H1 (cell line): ENCODE results near the gene ST6GALNAC4. TPM values are rescaled to one million over a fixed set of nuclear protein-coding genes. Genes with fewer than 3 reads are reported as not detected.

Experiments
- CTCF ChIA-PET: fragments of 300-600 bp; sonication (Branson Sonifier 250); formaldehyde crosslinking; loops from one replicate; lab custom pipeline; 2021; ENCODE audit not compliant: partially characterized antibody; lab: Charles Lee
- POLR2A ChIA-PET: fragments of 300-600 bp; sonication (Branson Sonifier 250); formaldehyde crosslinking; loops from one replicate; lab custom pipeline; 2021; ENCODE audit warnings: inconsistent platforms; ENCODE audit not compliant: partially characterized antibody; lab: Charles Lee
- DNase-seq, 2 experiments: peaks; one replicate each; pipeline versions ENCODE4 v3.0.0 to v3.0.0-alpha.2; 2010 to 2022; ENCODE audit warnings: low spot score in 2 of 2, low read depth in 1 of 2, mixed read lengths in 1 of 2
- FAIRE-seq: peaks from 2 replicates; lab custom pipeline; 2011; peaks lifted over from hg19 to GRCh38; lab: Jason Lieb, UNC
- H2AFZ ChIP-seq: 2 replicates; pipeline ENCODE4 v1.8.1; 2012; ENCODE audit warnings: low read length, inconsistent platforms
- H2AK5ac ChIP-seq: 2 replicates; pipeline ENCODE4 v1.6.1; 2013; ENCODE audit warnings: low read depth, low read length
- H2BK120ac ChIP-seq: replicated peaks from 2 replicates; pipeline ENCODE3; 2013; ENCODE audit warnings: low read depth, low read length, inconsistent platforms
- H2BK12ac ChIP-seq: 2 replicates; pipeline ENCODE4 v1.6.1; 2013; ENCODE audit warnings: low read depth, low read length
- H2BK15ac ChIP-seq: 2 replicates; pipeline ENCODE4 v1.6.1; 2013; ENCODE audit warnings: low read length
- H2BK20ac ChIP-seq: 2 replicates; pipeline ENCODE4 v1.6.1; 2013; ENCODE audit warnings: low read length
- H2BK5ac ChIP-seq: 2 replicates; pipeline ENCODE4 v1.6.1; 2013; ENCODE audit warnings: low read depth, low read length
- H3K14ac ChIP-seq: 2 replicates; pipeline ENCODE4 v1.6.1; 2013; ENCODE audit warnings: inconsistent platforms; ENCODE audit not compliant: insufficient read length
- H3K18ac ChIP-seq: 2 replicates; pipeline ENCODE4 v1.6.1; 2013; ENCODE audit warnings: low read length; ENCODE audit errors: extremely low read depth
- H3K23ac ChIP-seq: 2 replicates; pipeline ENCODE4 v1.6.1; 2013; ENCODE audit warnings: inconsistent platforms; ENCODE audit not compliant: insufficient read length
- H3K23me2 ChIP-seq: 2 replicates; pipeline ENCODE4 v1.6.1; 2013; ENCODE audit warnings: low read depth, low read length
- H3K27ac ChIP-seq: 2 replicates; pipeline ENCODE4 v1.6.1; 2011; ENCODE audit warnings: low read depth, low read length, inconsistent platforms
- H3K27me3 ChIP-seq, 4 experiments: replicated peaks in 1 of 4; 1 replicate in 1 of 4; 2 replicates in 3 of 4; pipeline versions ENCODE4 v1.6.1 to v1.8.1; 2011 to 2013; ENCODE audit warnings: low read length in 3 of 4, mild to moderate bottlenecking in 3 of 4, inconsistent platforms in 2 of 4, mixed read lengths in 2 of 4, moderate library complexity in 1 of 4; ENCODE audit not compliant: control insufficient read depth in 3 of 4, insufficient read depth in 3 of 4; ENCODE audit errors: extremely low read depth in 1 of 4
- H3K36me3 ChIP-seq, 4 experiments: 2 replicates each; pipeline versions ENCODE4 v1.6.1 to v1.8.1; 2011 to 2013; ENCODE audit warnings: mild to moderate bottlenecking in 4 of 4, low read length in 3 of 4, moderate library complexity in 2 of 4, control low read depth in 1 of 4, inconsistent platforms in 1 of 4; ENCODE audit not compliant: insufficient read depth in 4 of 4, control insufficient read depth in 2 of 4
- H3K4ac ChIP-seq: replicated peaks from 2 replicates; pipeline ENCODE3; 2013; ENCODE audit warnings: low read length, low read depth, mixed read lengths, inconsistent platforms; ENCODE audit not compliant: insufficient read length
- H3K4me1 ChIP-seq, 4 experiments: replicated peaks in 1 of 4; 1 replicate in 1 of 4; 2 replicates in 3 of 4; pipeline versions ENCODE4 v1.6.1 to v1.8.1; 2011 to 2013; ENCODE audit warnings: low read length in 3 of 4, inconsistent platforms in 2 of 4, mixed read lengths in 1 of 4; ENCODE audit not compliant: insufficient read depth in 4 of 4, control insufficient read depth in 3 of 4
- H3K4me2 ChIP-seq, 2 experiments: 2 replicates each; pipeline versions ENCODE4 v1.6.1 to v1.8.1; 2011 to 2013; ENCODE audit warnings: low read depth in 2 of 2, low read length in 2 of 2, control low read depth in 1 of 2, inconsistent platforms in 1 of 2, mild to moderate bottlenecking in 1 of 2; ENCODE audit not compliant: insufficient read depth in 1 of 2
- H3K4me3 ChIP-seq, 4 experiments: fragments of 200-600, 300-600 bp in 1 of 4; sonication (generic), shearing (Covaris generic), sonication (Bioruptor Twin) in 1 of 4; 2 replicates each; pipeline versions ENCODE4 v1.5.1 to v1.8.1; 2011 to 2016; ENCODE audit warnings: low read length in 4 of 4, low read depth in 3 of 4, control low read depth in 2 of 4, inconsistent platforms in 2 of 4, mild to moderate bottlenecking in 2 of 4, mixed read lengths in 1 of 4, moderate library complexity in 1 of 4; ENCODE audit not compliant: insufficient read depth in 2 of 4; ENCODE audit errors: extremely low read depth in 1 of 4
- H3K56ac ChIP-seq: replicated peaks from 2 replicates; pipeline ENCODE3; 2013; ENCODE audit warnings: low read depth, mild to moderate bottlenecking, mixed read lengths, low read length, inconsistent platforms; ENCODE audit not compliant: insufficient read length
- H3K79me1 ChIP-seq: 2 replicates; pipeline ENCODE4 v1.6.1; 2013; ENCODE audit warnings: low read depth, low read length, control low read depth
- H3K79me2 ChIP-seq, 2 experiments: 2 replicates each; pipeline versions ENCODE4 v1.6.1 to v1.8.1; 2012 to 2013; ENCODE audit warnings: low read length in 2 of 2, mild to moderate bottlenecking in 2 of 2, inconsistent platforms in 1 of 2; ENCODE audit not compliant: insufficient read depth in 2 of 2, control insufficient read depth in 1 of 2
- H3K9ac ChIP-seq, 4 experiments: replicated peaks in 1 of 4; 1 replicate in 1 of 4; 2 replicates in 3 of 4; pipeline versions ENCODE4 v1.6.1 to v1.8.1; 2011 to 2013; ENCODE audit warnings: low read depth in 3 of 4, low read length in 3 of 4, control low read depth in 2 of 4, mild to moderate bottlenecking in 2 of 4, moderate library complexity in 2 of 4, inconsistent platforms in 1 of 4; ENCODE audit errors: extremely low read depth in 1 of 4
- H3K9me3 ChIP-seq, 2 experiments: 2 replicates each; pipeline versions ENCODE4 v1.6.1 to v1.8.1; 2012 to 2013; ENCODE audit warnings: mild to moderate bottlenecking in 2 of 2, moderate library complexity in 2 of 2, control low read depth in 1 of 2, inconsistent platforms in 1 of 2, low read depth in 1 of 2, low read length in 1 of 2, mixed read lengths in 1 of 2; ENCODE audit not compliant: insufficient read depth in 2 of 2
- H4K20me1 ChIP-seq, 2 experiments: replicated peaks in 1 of 2; 2 replicates each; pipeline versions ENCODE3 to v1.8.1; 2011 to 2013; ENCODE audit warnings: inconsistent platforms in 2 of 2, low read length in 2 of 2, mild to moderate bottlenecking in 1 of 2; ENCODE audit not compliant: insufficient read depth in 2 of 2, control insufficient read depth in 1 of 2
- H4K5ac ChIP-seq: 2 replicates; pipeline ENCODE4 v1.6.1; 2013; ENCODE audit warnings: low read length, low read depth, mixed read lengths, inconsistent platforms; ENCODE audit not compliant: insufficient read length
- H4K8ac ChIP-seq: 2 replicates; pipeline ENCODE4 v1.8.0; 2013; ENCODE audit warnings: mild to moderate bottlenecking, moderate library complexity, low read length, inconsistent platforms; ENCODE audit not compliant: insufficient read depth; ENCODE audit errors: extremely low read depth
- H4K91ac ChIP-seq: replicated peaks from 2 replicates; pipeline ENCODE3; 2013; ENCODE audit warnings: low read length, mixed read lengths, inconsistent platforms; ENCODE audit not compliant: insufficient read length
- ATF3 ChIP-seq: IDR thresholded peaks from 2 replicates; pipeline ENCODE4 v1.6.1; 2011; ENCODE audit warnings: low read depth, mild to moderate bottlenecking, low read length; ENCODE audit not compliant: insufficient read depth
- GABPA ChIP-seq: IDR thresholded peaks from 2 replicates; pipeline ENCODE4 v1.6.1; 2011; ENCODE audit warnings: mild to moderate bottlenecking, low read length, moderate library complexity, borderline replicate concordance; ENCODE audit not compliant: insufficient read depth
- JUN ChIP-seq: IDR thresholded peaks from 2 replicates; pipeline ENCODE4 v1.6.1; 2011; ENCODE audit warnings: low read depth, mild to moderate bottlenecking, improper control_type of control experiment, low read length
- PHF8 ChIP-seq: fragments of 200-600 bp; sonication (generic); conservative IDR thresholded peaks from 2 replicates; pipeline ENCODE4 v1.7.1; 2012; ENCODE audit warnings: low read depth, mild to moderate bottlenecking, inconsistent platforms, low read length, moderate library complexity
- POLR2A ChIP-seq, 2 experiments: IDR thresholded peaks; 1 replicate in 1 of 2; 2 replicates in 1 of 2; pipeline ENCODE4 v1.6.1; 2011; ENCODE audit warnings: low read depth in 2 of 2, low read length in 2 of 2, mild to moderate bottlenecking in 2 of 2; ENCODE audit errors: control extremely low read depth in 1 of 2
- RBBP5 ChIP-seq: IDR thresholded peaks from 2 replicates; pipeline ENCODE4 v1.7.1; 2012; ENCODE audit warnings: low read depth, mild to moderate bottlenecking, inconsistent platforms, low read length, moderate library complexity, borderline replicate concordance
- RFX5 ChIP-seq: IDR thresholded peaks from 2 replicates; pipeline ENCODE4 v1.6.1; 2011; ENCODE audit warnings: low read depth, low read length, improper control_type of control experiment, borderline replicate concordance
- RNF2 ChIP-seq: fragments of 200-900, 300-1000 bp; sonication (generic); IDR thresholded peaks from 2 replicates; pipeline ENCODE4 v1.7.1; 2016; ENCODE audit warnings: borderline replicate concordance, low read depth, mild to moderate bottlenecking, antibody characterized with exemption, low read length; ENCODE audit not compliant: poor library complexity, severe bottlenecking; ENCODE audit errors: missing control alignments
- SIRT6 ChIP-seq: IDR thresholded peaks from one replicate; pipeline ENCODE4 v1.7.1; 2012; ENCODE audit warnings: low read length, inconsistent platforms
- SIX5 ChIP-seq: IDR thresholded peaks from 2 replicates; pipeline ENCODE4 v1.6.1; 2011; ENCODE audit warnings: mild to moderate bottlenecking, low read depth, low read length
- SP4 ChIP-seq: IDR thresholded peaks from 2 replicates; pipeline ENCODE4 v1.6.1; 2012; ENCODE audit warnings: low read length, inconsistent platforms
- TAF1 ChIP-seq: IDR thresholded peaks from 2 replicates; pipeline ENCODE4 v1.6.1; 2011; ENCODE audit warnings: mild to moderate bottlenecking, low read depth, low read length
- YY1 ChIP-seq: IDR thresholded peaks from 2 replicates; pipeline ENCODE4 v1.6.1; 2011; ENCODE audit warnings: low read depth, mild to moderate bottlenecking, low read length
- ZNF274 ChIP-seq: IDR thresholded peaks from 2 replicates; pipeline ENCODE4 v1.7.0; 2012; ENCODE audit warnings: low read length, borderline replicate concordance; ENCODE audit errors: extremely low read depth
- WGBS, 2 experiments: shearing (Covaris generic) in 1 of 2; methylation state at CpG; one replicate each; pipeline versions ENCODE4 v1.1.6 to v1.1.7; 2013 to 2015; ENCODE audit warnings: low lambda C conversion rate in 2 of 2, mixed read lengths in 2 of 2, inconsistent platforms in 1 of 2, low coverage in 1 of 2, missing lambda C conversion rate in 1 of 2; ENCODE audit not compliant: insufficient replicate concordance in 2 of 2, insufficient coverage in 1 of 2, insufficient read length in 1 of 2; ENCODE audit errors: extremely low coverage in 1 of 2, missing lambda C conversion rate in 1 of 2; 5-methylcytosine and 5-hydroxymethylcytosine counted together
- polyA plus RNA-seq, 7 experiments: library from polyadenylated mRNA; depleted of rRNA in 3 of 7; stranded (reverse) in 5 of 7; unstranded in 2 of 7; fragments of >200 nt in 5 of 7; fragments of 200-250 nt in 2 of 7; gene quantifications; 1 replicate in 5 of 7; 2 replicates in 1 of 7; 4 replicates in 1 of 7; pipeline versions ENCODE4 v1.2.1 to v1.2.3, GENCODE V29; 2011 to 2013; ENCODE audit warnings: missing spikeins in 2 of 7, mixed read lengths in 2 of 7
- total RNA-seq: library from RNA; stranded (reverse); fragmentation: NEBNext Ultra II Directional; extraction: Animal tissue kit (Norgen Biotek cat#: 25700); gene quantifications from 2 replicates; pipeline ENCODE4 v1.2.1, GENCODE V29; 2021

ST6GALNAC4 gene
- total and polyA plus RNA-seq, 2 of the 8 experiments (the other 6 are each of a cell fraction or from before 2014, with no cell fraction given) = 21.8 to 34.1 TPM

GRCh38 chr9:127863191-127863621 lies 53.6 kb downstream of the ST6GALNAC4 start:
- 91% methylated on average over 13 of the region's 13 CpGs; no CpG with 5 or more reads in 1 of the 2 experiments for WGBS, 2 experiments
- Histone ChIP-seq H2AFZ (no peak overlapping the region), H3K23me2 (peaks cover 4% of the 10 kb centered on the region; the same call in 1 of the 2 replicates), H2BK12ac (no peak overlapping the region), H2AK5ac (no peak overlapping the region), H3K27ac (no peak overlapping the region), H3K14ac (no peak overlapping the region), H4K5ac (no peak overlapping the region), H4K20me1 (peaks cover 0 to 4% of the 10 kb centered on the region in 2 experiments), H4K8ac (no peak overlapping the region; the same call in 1 of the 2 replicates), H2BK15ac (no peak overlapping the region), H3K4ac (no peak overlapping the region), H3K79me2 (no peaks in the 10 kb centered on the region), H3K36me3 (no peaks in the 10 kb centered on the region), H3K9me3 (no peaks in the 10 kb centered on the region), H3K79me1 (no peaks in the 10 kb centered on the region; the same call in 1 of the 2 replicates), H3K56ac (no peak overlapping the region), H2BK5ac (no peak overlapping the region), H2BK120ac (no peak overlapping the region), H3K18ac (no peak overlapping the region), H3K23ac (no peak overlapping the region), H3K4me1 (peaks cover 0 to 3% (median under 1%) of the 10 kb centered on the region in 4 experiments; a peak in 1 of 7 replicates), H3K4me2 (no peak overlapping the region), H3K4me3 (no peak overlapping the region), H3K9ac (no peak overlapping the region), H2BK20ac (no peak overlapping the region), H3K27me3 (no peaks in the 10 kb centered on the region; a peak in 1 of 7 replicates), H4K91ac (no peak overlapping the region)
- FAIRE-seq (no peak), DNase-seq (no peak)
- ChIA-PET POLR2A (interaction anchor here (0.6 to 3.5 kb wide), 4 partner anchors 9 to 261 kb away, joined by 3 to 15 read pairs (median 4); partner anchors contain the start of gene ENG), CTCF (interaction anchor here (0.6 to 3.3 kb wide), 7 partner anchors 10 to 1185 kb away, joined by 3 to 15 read pairs (median 3); partner anchors contain the start of gene ENG)
- TF ChIP-seq TAF1 (no peak), RBBP5 (no peak), RNF2 (no peak), PHF8 (no peak), SIRT6 (no peak), ZNF274 (no peak), ATF3 (no peak), SIX5 (no peak), JUN (no peak), SP4 (no peak), YY1 (no peak), GABPA (no peak), RFX5 (no peak), POLR2A (IDR thresholded peaks at IDR 0.05; ENCODE audit: control extremely low read depth in 1 of 2, low read depth in 2 of 2, low read length in 2 of 2) (no peak)
